Measurements from ENCODE around the gene GALNS.
"Not testable (repeated sequence)": the region's sequence is repeated elsewhere in the genome, so short reads cannot be mapped to it uniquely, and the experiment has no call there.

The GALNS gene

DNA sequence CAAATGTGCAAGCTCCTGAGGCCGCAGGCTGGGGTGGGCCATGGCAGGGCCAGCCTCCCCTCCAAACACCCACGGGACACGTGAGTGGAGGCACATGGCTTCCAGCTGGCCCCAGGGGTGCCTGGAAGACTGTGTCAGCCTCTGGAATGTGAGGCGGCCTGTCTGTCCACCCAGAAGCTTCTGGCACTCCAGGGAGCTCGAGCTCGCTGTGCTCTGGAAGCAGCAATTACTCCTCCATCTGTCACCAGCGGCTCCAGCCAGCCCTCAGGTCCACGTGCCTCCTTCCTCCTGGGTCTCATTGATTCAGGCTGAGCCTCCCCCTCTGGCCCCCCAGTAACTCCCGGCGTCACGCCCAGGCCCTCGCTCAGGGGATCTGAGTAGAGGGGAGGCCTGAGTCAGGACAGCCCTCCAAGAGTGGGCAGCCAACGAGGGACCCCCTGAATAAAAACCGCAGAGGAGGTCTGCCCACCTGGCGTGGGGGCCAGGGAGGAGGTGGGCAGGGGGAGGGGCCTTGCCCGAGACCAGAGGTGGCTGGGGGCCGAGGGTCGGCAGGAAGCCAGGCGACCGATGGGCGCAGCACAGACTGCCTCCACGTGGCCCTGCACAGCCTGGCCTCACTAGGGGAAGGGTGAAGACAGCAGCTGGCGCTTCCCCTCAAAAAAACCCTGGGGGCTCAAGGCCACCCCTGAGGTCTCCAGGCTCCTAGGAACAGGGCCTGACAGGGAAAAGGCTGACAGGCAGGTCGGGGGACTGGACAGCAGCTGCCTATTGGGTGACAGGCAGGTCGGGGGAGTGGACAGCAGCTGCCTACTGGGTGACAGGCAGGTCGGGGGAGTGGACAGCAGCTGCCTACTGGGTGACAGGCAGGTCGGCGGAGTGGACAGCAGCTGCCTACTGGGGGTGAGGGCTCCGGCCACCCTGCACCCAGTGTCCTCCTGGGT lies 83.6 kb downstream of the GALNS start:
- Histone ChIP-seq H3K9me3 (ENCODE audit: low read length) (no peaks in the 10 kb centered on the region), H3K9ac (ENCODE audit: low read length) (no peak overlapping the region), H3K4me3 (ENCODE audit: low read depth, low read length, poor library complexity, severe bottlenecking) (no peak overlapping the region), H4K20me1 (ENCODE audit: insufficient read depth, low read length) (no peaks in the 10 kb centered on the region), H3F3A (ENCODE audit: insufficient read depth, low read length) (no peaks in the 10 kb centered on the region), H3K79me2 (ENCODE audit: insufficient read depth, low read length) (no peaks in the 10 kb centered on the region), H3K9me2 (ENCODE audit: low read depth, low read length) (no peaks in the 10 kb centered on the region), H3K27me3 (ENCODE audit: insufficient read depth, low read length) (peaks cover 3% of the 10 kb centered on the region; the same call in 1 of the 2 replicates), H3K36me3 (ENCODE audit: insufficient read depth, low read length) (no peaks in the 10 kb centered on the region), H2AFZ (ENCODE audit: low read length) (no peak overlapping the region), H3K4me2 (ENCODE audit: low read length) (no peak overlapping the region), H3K27ac (ENCODE audit: low read depth, low read length, poor library complexity, severe bottlenecking) (no peak overlapping the region), H3K4me1 (ENCODE audit: insufficient read depth, low read length, severe bottlenecking) (peaks cover 17% of the 10 kb centered on the region)
- TF ChIP-seq, protein P1, sequence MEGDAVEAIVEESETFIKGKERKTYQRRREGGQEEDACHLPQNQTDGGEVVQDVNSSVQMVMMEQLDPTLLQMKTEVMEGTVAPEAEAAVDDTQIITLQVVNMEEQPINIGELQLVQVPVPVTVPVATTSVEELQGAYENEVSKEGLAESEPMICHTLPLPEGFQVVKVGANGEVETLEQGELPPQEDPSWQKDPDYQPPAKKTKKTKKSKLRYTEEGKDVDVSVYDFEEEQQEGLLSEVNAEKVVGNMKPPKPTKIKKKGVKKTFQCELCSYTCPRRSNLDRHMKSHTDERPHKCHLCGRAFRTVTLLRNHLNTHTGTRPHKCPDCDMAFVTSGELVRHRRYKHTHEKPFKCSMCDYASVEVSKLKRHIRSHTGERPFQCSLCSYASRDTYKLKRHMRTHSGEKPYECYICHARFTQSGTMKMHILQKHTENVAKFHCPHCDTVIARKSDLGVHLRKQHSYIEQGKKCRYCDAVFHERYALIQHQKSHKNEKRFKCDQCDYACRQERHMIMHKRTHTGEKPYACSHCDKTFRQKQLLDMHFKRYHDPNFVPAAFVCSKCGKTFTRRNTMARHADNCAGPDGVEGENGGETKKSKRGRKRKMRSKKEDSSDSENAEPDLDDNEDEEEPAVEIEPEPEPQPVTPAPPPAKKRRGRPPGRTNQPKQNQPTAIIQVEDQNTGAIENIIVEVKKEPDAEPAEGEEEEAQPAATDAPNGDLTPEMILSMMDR (IDR thresholded peaks at IDR 0.05; ENCODE audit: low read length) = no peak
- TF ChIP-seq EZH2 (IDR thresholded peaks at IDR 0.05; ENCODE audit: borderline replicate concordance, low read length) = no peak

DNA sequence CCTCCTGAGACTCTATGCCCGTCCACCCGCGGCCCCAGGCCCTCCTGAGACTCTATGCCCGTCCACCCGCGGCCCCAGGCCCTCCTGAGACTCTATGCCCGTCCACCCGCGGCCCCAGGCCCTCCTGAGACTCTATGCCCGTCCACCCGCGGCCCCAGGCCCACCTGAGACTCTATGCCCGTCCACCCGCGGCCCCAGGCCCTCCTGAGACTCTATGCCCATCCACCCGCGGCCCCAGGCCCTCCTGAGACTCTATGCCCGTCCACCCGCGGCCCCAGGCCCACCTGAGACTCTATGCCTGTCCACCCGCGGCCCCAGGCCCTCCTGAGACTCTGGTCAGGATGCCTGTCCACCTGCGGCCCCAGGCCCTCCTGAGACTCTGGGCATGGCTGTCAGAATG lies 85.0 kb downstream of the GALNS start:
- not testable (repeated sequence) for H3K4me3 ChIP-seq (ENCODE audit: low read depth, low read length, poor library complexity, severe bottlenecking); H3K9me2 ChIP-seq (ENCODE audit: low read depth, low read length); H3K9ac ChIP-seq (ENCODE audit: low read length); H3K9me3 ChIP-seq (ENCODE audit: low read length); H3K27ac ChIP-seq (ENCODE audit: low read depth, low read length, poor library complexity, severe bottlenecking); H4K20me1 ChIP-seq (ENCODE audit: insufficient read depth, low read length); H2AFZ ChIP-seq (ENCODE audit: low read length); H3K27me3 ChIP-seq (ENCODE audit: insufficient read depth, low read length); H3F3A ChIP-seq (ENCODE audit: insufficient read depth, low read length); H3K36me3 ChIP-seq (ENCODE audit: insufficient read depth, low read length); H3K79me2 ChIP-seq (ENCODE audit: insufficient read depth, low read length); H3K4me2 ChIP-seq (ENCODE audit: low read length)
- peaks cover 17% of the 10 kb centered on the region for H3K4me1 ChIP-seq (ENCODE audit: insufficient read depth, low read length, severe bottlenecking)

DNA sequence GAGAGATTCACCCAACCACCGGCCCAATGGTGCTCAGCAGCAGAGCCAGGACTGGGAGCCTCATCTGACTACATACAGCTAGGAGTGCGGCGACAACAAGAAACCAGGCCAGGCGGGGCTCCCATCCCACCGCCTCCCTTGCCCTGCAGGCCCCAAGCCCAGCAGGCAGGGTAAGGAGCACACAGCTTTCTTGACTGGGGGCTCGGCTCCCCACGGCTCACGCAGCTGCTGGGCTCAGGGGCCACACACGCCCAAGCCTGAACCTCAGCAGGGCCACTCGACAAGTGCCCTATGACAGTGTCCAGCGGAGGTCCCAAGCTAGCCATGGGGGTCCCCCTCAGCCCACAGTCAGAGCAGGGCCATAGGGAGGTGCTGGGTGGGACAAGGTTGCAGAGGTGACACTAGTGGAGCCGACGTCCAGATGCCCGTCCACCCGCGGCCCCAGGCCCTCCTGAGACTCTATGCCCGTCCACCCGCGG lies 85.4 kb downstream of the GALNS start:
- peaks cover 17% of the 10 kb centered on the region for H3K4me1 ChIP-seq (ENCODE audit: insufficient read depth, low read length, severe bottlenecking)

More for the DNA sequence above, 85.4 kb downstream of the GALNS start:
- Histone ChIP-seq H3K36me3 (ENCODE audit: insufficient read depth, low read length) (no peaks in the 10 kb centered on the region), H3K9me3 (ENCODE audit: low read length) (no peaks in the 10 kb centered on the region), H3K9me2 (ENCODE audit: low read depth, low read length) (no peaks in the 10 kb centered on the region), H2AFZ (ENCODE audit: low read length) (no peak overlapping the region), H3K4me2 (ENCODE audit: low read length) (no peak overlapping the region), H3K27me3 (ENCODE audit: insufficient read depth, low read length) (peaks cover 3% of the 10 kb centered on the region; the same call in 1 of the 2 replicates), H4K20me1 (ENCODE audit: insufficient read depth, low read length) (no peaks in the 10 kb centered on the region), H3K27ac (ENCODE audit: low read depth, low read length, poor library complexity, severe bottlenecking) (no peak overlapping the region), H3K4me3 (ENCODE audit: low read depth, low read length, poor library complexity, severe bottlenecking) (no peak overlapping the region), H3K9ac (ENCODE audit: low read length) (no peak overlapping the region), H3F3A (ENCODE audit: insufficient read depth, low read length) (no peaks in the 10 kb centered on the region), H3K79me2 (ENCODE audit: insufficient read depth, low read length) (no peaks in the 10 kb centered on the region)
- TF ChIP-seq, protein P1 (IDR thresholded peaks at IDR 0.05; ENCODE audit: low read length) = no peak
- TF ChIP-seq EZH2 (IDR thresholded peaks at IDR 0.05; ENCODE audit: borderline replicate concordance, low read length) = no peak

Data from OCI-LY1 (cell line).